22Rv1 (cell line): ENCODE data around the gene GLG1.

ENCODE experiments used
- H3K27ac ChIP-seq: fragments of 450-650 bp; 2 replicates; pipeline ENCODE4 v1.5.1; 2017
- ZFX ChIP-seq: fragments of 450-650 bp; IDR thresholded peaks from 2 replicates; pipeline ENCODE4 v1.6.1; 2017; ENCODE audit warnings: antibody characterized with exemption, borderline replicate concordance
- TF ChIP-seq, protein P1 (sequence below): fragments of 450-650 bp; IDR thresholded peaks from 2 replicates; pipeline ENCODE4 v1.5.1; 2017; ENCODE audit warnings: mild to moderate bottlenecking

The GLG1 gene

GRCh38 chr16:74641969-74642368, 35.1 kb upstream of the GLG1 start:
- TF ChIP-seq ZFX: no peak
- TF ChIP-seq, protein P1, sequence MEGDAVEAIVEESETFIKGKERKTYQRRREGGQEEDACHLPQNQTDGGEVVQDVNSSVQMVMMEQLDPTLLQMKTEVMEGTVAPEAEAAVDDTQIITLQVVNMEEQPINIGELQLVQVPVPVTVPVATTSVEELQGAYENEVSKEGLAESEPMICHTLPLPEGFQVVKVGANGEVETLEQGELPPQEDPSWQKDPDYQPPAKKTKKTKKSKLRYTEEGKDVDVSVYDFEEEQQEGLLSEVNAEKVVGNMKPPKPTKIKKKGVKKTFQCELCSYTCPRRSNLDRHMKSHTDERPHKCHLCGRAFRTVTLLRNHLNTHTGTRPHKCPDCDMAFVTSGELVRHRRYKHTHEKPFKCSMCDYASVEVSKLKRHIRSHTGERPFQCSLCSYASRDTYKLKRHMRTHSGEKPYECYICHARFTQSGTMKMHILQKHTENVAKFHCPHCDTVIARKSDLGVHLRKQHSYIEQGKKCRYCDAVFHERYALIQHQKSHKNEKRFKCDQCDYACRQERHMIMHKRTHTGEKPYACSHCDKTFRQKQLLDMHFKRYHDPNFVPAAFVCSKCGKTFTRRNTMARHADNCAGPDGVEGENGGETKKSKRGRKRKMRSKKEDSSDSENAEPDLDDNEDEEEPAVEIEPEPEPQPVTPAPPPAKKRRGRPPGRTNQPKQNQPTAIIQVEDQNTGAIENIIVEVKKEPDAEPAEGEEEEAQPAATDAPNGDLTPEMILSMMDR: no peak
- no peak overlapping the region for H3K27ac ChIP-seq

DNA sequence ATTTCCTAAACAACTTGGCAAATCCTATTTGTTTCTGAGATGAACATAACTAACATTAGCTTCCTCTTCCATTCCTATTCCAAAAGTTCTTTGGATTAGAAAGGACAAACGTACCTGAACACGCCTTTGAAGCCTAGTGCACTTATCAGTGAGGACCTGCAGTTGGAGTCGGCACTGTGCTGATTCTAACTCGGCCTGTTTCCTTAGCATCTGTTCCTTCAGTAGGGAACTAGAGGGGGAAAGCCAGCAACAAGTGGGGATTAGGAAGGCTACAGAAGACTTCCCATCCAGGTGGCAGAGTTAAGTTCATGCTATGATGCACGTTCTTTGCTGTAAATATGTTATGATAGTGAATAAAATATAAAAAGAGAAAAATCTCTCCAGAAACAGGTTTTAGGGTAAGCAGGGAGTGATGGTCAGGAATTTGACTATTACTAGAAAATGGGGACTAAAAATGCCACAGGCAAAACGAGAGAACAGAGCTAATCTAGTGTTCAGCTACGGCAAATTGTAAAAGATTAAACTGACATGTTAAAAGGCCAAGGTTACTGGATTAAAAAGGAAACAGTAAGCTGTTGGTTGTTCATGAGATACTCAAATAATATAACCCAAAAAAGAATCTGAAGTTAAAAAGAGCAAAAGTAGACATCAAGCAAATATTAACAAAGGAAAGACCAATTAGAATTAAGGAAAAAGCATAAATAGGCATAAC, 31.0 kb upstream of the GLG1 start:
- no peak overlapping the region for H3K27ac ChIP-seq
- TF ChIP-seq, protein P1: no peak
- TF ChIP-seq ZFX: no peak

GRCh38 chr16:74635303-74635702, 28.4 kb upstream of the GLG1 start:
- TF ChIP-seq, protein P1: no peak
- no peak for TF ChIP-seq ZFX
- H3K27ac ChIP-seq: 0 out of 2 replicates have a peak overlapping the region, but pooled peaks have one; percentile 10

DNA sequence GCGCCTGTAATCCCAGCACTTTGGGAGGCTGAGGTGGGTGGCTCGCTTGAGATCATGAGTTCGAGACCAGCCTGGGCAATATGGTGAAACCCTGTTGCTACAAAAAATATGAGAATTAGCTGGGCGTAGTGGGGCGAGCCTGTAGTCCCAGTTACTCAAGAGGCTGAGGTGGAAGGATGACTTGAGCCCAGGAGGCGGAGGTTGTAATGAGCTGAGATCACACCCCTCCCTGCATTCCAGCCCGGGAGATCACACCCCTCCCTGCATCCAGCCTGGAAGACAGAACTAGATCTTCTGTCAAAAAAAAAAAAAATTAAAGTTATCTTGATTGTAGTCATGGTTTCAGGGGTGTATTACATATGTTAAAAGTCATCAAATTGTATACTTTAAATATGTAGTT, 26.8 kb upstream of the GLG1 start:
- TF ChIP-seq, protein P1: no peak
- TF ChIP-seq ZFX: no peak

DNA sequence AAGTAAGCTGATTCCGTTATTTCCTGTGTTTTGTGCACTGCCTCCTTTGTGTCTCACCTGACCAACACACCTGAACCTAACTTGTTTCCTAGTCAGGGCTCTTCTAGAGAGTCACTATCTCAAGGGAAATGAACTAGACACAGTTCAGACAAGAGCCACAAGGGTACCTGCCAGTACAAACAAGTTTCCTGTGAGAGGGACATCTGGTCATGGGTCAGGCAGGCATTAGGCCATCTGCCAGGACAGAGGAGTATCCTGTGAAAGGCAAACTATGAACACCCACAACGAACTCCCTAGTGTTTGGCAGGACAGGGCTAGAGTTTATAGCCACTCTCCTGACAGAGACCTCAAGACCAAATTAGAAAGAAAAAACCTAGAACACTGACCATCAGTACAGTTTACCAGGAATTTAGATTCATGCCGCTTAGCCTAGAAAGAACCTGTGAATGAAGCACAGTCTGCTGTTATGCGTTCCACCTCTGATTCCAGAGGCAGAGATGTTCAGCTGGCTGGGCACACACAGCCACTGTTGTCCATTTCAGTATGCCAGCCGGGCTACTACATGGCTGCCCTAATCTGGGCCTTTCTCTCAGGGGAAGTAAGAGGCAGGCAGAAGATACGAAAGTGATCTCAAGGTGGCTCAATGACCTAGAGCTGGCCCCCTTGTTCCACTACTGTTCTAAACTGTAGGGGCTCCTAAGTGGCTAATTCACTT, 20.7 kb upstream of the GLG1 start:
- H3K27ac ChIP-seq: no peak overlapping the region

More for the DNA sequence above, 26.8 kb upstream of the GLG1 start:
- H3K27ac ChIP-seq: no peak overlapping the region

DNA sequence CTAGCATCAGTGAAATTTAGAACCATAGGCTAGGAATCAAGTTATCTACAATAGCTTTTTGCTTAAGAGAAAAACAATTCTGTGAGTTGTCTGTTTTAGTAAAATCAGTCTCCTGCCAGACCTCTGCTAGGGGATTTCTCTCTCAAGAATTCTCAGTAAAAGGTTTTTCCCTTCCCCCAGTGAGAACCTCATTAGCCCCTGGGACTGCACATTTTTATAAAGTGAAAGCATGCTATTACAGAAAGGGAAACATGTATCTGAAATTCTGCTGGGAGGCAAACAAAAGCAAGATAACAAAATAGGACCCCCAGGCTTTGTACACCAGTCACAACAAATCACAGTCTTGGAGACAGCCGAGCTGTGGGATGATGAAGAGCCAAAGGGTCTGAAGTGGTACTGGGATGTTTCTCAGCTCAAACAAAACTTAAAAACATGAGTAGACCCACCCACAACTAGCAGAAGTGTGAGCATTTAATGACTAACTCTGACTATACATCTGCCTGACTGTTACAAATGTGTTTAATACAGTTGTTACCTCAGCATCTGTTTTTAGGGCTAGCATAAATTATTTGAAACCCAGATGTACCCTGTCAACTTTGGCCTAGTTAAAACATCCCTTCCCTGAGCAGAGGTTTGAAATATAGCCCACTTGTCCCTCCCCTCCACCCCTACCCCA, 20.0 kb upstream of the GLG1 start:
- TF ChIP-seq ZFX: no peak
- TF ChIP-seq, protein P1: no peak
- H3K27ac ChIP-seq: no peak overlapping the region

More for the DNA sequence above, 20.7 kb upstream of the GLG1 start:
- TF ChIP-seq ZFX: no peak
- TF ChIP-seq, protein P1: no peak
